ENCODE measurements around the gene RFX6.

RFX6 gene

GRCh38 chr6:116963972-116964371, 86.9 kb downstream of the RFX6 start:
- H3K27ac ChIP-seq (ENCODE audit: low read depth, low read length), result no peak overlapping the region
- H3K36me3 ChIP-seq (ENCODE audit: control insufficient read depth in 5 of 5, insufficient read depth in 5 of 5, low read length in 5 of 5), result no peaks in the 10 kb centered on the region

GRCh38 chr6:116966675-116967576, 89.9 kb downstream of the RFX6 start:
- Histone ChIP-seq H3K9me3 (ENCODE audit: control insufficient read depth in 5 of 5, low read length in 5 of 5) (no peaks in the 10 kb centered on the region), H3K4me3 (ENCODE audit: low read depth in 1 of 5, low read length in 5 of 5) (no peak overlapping the region), H3K9ac (ENCODE audit: low read length in 5 of 5) (no peak overlapping the region), H3K27ac (ENCODE audit: low read depth, low read length) (no peak overlapping the region), H3K27me3 (ENCODE audit: control insufficient read depth in 5 of 5, insufficient read depth in 4 of 5, low read length in 5 of 5) (peaks cover 0 to 4% (median 0%) of the 10 kb centered on the region in 5 donors), H3K4me1 (ENCODE audit: control insufficient read depth in 5 of 5, insufficient read depth in 5 of 5, low read length in 5 of 5) (no peaks in the 10 kb centered on the region), H3K36me3 (ENCODE audit: control insufficient read depth in 5 of 5, insufficient read depth in 5 of 5, low read length in 5 of 5) (no peaks in the 10 kb centered on the region)

More at GRCh38 chr6:116963972-116964371, 86.9 kb downstream of the RFX6 start:
- H3K27me3 ChIP-seq (ENCODE audit: control insufficient read depth in 5 of 5, insufficient read depth in 4 of 5, low read length in 5 of 5), result peaks cover 0 to 4% (median 0%) of the 10 kb centered on the region in 5 donors
- no peak overlapping the region for H3K4me3 ChIP-seq (ENCODE audit: low read depth in 1 of 5, low read length in 5 of 5)
- H3K9ac ChIP-seq (ENCODE audit: low read length in 5 of 5), result no peak overlapping the region
- no peaks in the 10 kb centered on the region for H3K9me3 ChIP-seq (ENCODE audit: control insufficient read depth in 5 of 5, low read length in 5 of 5)
- no peaks in the 10 kb centered on the region for H3K4me1 ChIP-seq (ENCODE audit: control insufficient read depth in 5 of 5, insufficient read depth in 5 of 5, low read length in 5 of 5)

- H3K9me3 ChIP-seq (ENCODE audit: control insufficient read depth in 5 of 5, low read length in 5 of 5), result no peaks in the 10 kb centered on the region
- no peak overlapping the region for H3K9ac ChIP-seq (ENCODE audit: low read length in 5 of 5)
- H3K36me3 ChIP-seq (ENCODE audit: control insufficient read depth in 5 of 5, insufficient read depth in 5 of 5, low read length in 5 of 5), result no peaks in the 10 kb centered on the region
- H3K4me1 ChIP-seq (ENCODE audit: control insufficient read depth in 5 of 5, insufficient read depth in 5 of 5, low read length in 5 of 5), result peaks cover 0 to 14% (median 0%) of the 10 kb centered on the region in 5 donors
- H3K27ac ChIP-seq (ENCODE audit: low read depth, low read length), result no peak overlapping the region
- H3K27me3 ChIP-seq (ENCODE audit: control insufficient read depth in 5 of 5, insufficient read depth in 4 of 5, low read length in 5 of 5), result peaks cover 0 to 4% (median 0%) of the 10 kb centered on the region in 5 donors
- no peak overlapping the region for H3K4me3 ChIP-seq (ENCODE audit: low read depth in 1 of 5, low read length in 5 of 5)
Measured at GRCh38 chr6:116969211-116969863, 92.3 kb downstream of the RFX6 start.

DNA sequence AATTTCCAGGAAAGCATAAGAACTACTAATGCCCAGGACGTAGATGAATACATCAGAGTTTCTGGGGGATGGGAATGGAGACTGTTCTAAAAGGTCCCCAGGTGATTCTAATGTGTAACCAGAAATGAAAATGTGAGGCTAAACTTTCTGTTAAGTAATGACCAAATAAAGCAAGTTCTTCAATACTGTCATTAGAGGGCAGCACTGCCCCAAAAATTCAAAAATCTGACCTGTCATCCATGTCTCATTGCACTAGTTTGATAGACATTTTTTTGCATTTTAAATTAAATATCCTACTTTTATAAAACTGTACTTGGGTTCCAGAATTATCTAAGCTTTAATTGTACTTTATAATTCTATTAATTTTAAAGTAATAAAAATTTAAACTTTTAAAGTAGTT, 94.9 kb downstream of the RFX6 start:
- no peak overlapping the region for H3K9ac ChIP-seq (ENCODE audit: low read length in 5 of 5)
- H3K27me3 ChIP-seq (ENCODE audit: control insufficient read depth in 5 of 5, insufficient read depth in 4 of 5, low read length in 5 of 5), result peaks cover 0 to 4% (median 0%) of the 10 kb centered on the region in 5 donors
- no peaks in the 10 kb centered on the region for H3K9me3 ChIP-seq (ENCODE audit: control insufficient read depth in 5 of 5, low read length in 5 of 5)
- no peak overlapping the region for H3K4me3 ChIP-seq (ENCODE audit: low read depth in 1 of 5, low read length in 5 of 5)
- H3K36me3 ChIP-seq (ENCODE audit: control insufficient read depth in 5 of 5, insufficient read depth in 5 of 5, low read length in 5 of 5), result no peaks in the 10 kb centered on the region
- H3K4me1 ChIP-seq (ENCODE audit: control insufficient read depth in 5 of 5, insufficient read depth in 5 of 5, low read length in 5 of 5), result peaks cover 0 to 23% (median 2%) of the 10 kb centered on the region in 5 donors
- no peak overlapping the region for H3K27ac ChIP-seq (ENCODE audit: low read depth, low read length)

DNA sequence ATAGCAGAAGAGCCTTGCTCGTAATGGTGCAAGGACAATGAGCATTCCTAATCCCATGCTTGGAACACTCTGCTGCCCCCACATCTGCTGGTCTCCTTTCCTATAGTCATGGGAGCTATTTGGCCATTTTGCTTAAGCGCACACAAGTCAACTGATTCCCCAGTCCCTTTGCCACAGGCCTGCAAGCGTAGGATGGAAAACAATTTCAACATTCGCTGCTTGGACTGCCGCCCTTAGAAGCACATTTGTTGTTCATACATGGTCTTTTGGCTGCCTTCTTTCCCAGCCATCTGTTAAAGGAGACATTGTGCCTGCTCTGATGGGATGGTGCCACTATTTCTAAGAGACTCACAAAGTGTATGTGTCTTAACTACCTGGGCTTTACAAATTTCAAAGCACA, 96.9 kb downstream of the RFX6 start:
- Histone ChIP-seq H3K4me1 (ENCODE audit: control insufficient read depth in 5 of 5, insufficient read depth in 5 of 5, low read length in 5 of 5) (peaks cover 0 to 23% (median 2%) of the 10 kb centered on the region in 5 donors), H3K9me3 (ENCODE audit: control insufficient read depth in 5 of 5, low read length in 5 of 5) (no peaks in the 10 kb centered on the region), H3K4me3 (ENCODE audit: low read depth in 1 of 5, low read length in 5 of 5) (no peak overlapping the region), H3K27me3 (ENCODE audit: control insufficient read depth in 5 of 5, insufficient read depth in 4 of 5, low read length in 5 of 5) (no peaks in the 10 kb centered on the region), H3K9ac (ENCODE audit: low read length in 5 of 5) (no peak overlapping the region), H3K27ac (ENCODE audit: low read depth, low read length) (no peak overlapping the region), H3K36me3 (ENCODE audit: control insufficient read depth in 5 of 5, insufficient read depth in 5 of 5, low read length in 5 of 5) (no peaks in the 10 kb centered on the region)

DNA sequence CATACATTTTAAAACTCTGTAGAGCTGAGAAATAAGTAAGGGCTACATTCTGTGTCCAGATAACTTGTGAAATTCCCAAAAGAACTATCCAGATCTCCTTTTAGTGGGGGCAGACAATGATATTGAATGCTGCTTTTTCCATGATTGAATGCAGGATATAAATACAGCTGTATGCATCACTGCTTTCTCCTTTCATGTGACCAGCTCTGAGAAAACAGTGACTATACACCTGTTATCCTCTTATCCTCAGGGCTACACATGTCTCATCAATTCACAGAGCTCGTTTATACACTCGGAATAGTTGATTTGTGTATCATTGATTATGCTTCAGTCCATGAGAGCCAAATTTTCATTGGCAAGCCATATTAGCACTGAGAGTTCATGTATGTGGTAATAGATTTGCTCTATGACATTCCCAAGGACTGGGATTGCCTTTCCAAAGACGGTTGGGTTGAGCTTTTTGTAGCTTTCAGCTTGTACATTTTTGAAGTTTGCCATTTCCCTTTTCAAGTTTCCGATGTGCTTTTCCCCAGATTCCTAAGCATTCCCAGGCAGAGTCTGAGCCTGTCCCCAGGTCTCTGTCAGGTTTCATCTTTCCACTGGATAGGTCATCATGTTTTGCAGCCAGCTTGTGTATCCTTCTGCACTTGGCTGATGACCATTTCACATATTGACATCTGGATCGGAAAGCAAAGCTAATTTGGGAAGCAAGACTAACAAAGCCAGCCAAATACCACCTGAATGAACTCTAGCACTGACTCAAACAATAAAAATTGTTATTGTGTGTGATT, 97.7 kb downstream of the RFX6 start:
- Histone ChIP-seq H3K36me3 (ENCODE audit: control insufficient read depth in 5 of 5, insufficient read depth in 5 of 5, low read length in 5 of 5) (no peaks in the 10 kb centered on the region), H3K9ac (ENCODE audit: low read length in 5 of 5) (no peak overlapping the region), H3K27ac (ENCODE audit: low read depth, low read length) (no peak overlapping the region), H3K4me1 (ENCODE audit: control insufficient read depth in 5 of 5, insufficient read depth in 5 of 5, low read length in 5 of 5) (peaks cover 0 to 23% (median 2%) of the 10 kb centered on the region in 5 donors), H3K27me3 (ENCODE audit: control insufficient read depth in 5 of 5, insufficient read depth in 4 of 5, low read length in 5 of 5) (no peaks in the 10 kb centered on the region), H3K4me3 (ENCODE audit: low read depth in 1 of 5, low read length in 5 of 5) (no peak overlapping the region), H3K9me3 (ENCODE audit: control insufficient read depth in 5 of 5, low read length in 5 of 5) (no peaks in the 10 kb centered on the region)

- no peak overlapping the region for H3K4me3 ChIP-seq (ENCODE audit: low read depth in 1 of 5, low read length in 5 of 5)
- H3K9me3 ChIP-seq (ENCODE audit: control insufficient read depth in 5 of 5, low read length in 5 of 5), result no peaks in the 10 kb centered on the region
- H3K27ac ChIP-seq (ENCODE audit: low read depth, low read length), result no peak overlapping the region
- no peaks in the 10 kb centered on the region for H3K27me3 ChIP-seq (ENCODE audit: control insufficient read depth in 5 of 5, insufficient read depth in 4 of 5, low read length in 5 of 5)
- H3K36me3 ChIP-seq (ENCODE audit: control insufficient read depth in 5 of 5, insufficient read depth in 5 of 5, low read length in 5 of 5), result no peaks in the 10 kb centered on the region
- peaks cover 0 to 23% (median 2%) of the 10 kb centered on the region in 5 donors for H3K4me1 ChIP-seq (ENCODE audit: control insufficient read depth in 5 of 5, insufficient read depth in 5 of 5, low read length in 5 of 5)
- no peak overlapping the region for H3K9ac ChIP-seq (ENCODE audit: low read length in 5 of 5)
Measured at GRCh38 chr6:116975600-116975999, 98.6 kb downstream of the RFX6 start.

GRCh38 chr6:116979560-116979959, 102.5 kb downstream of the RFX6 start:
- Histone ChIP-seq H3K4me3 (ENCODE audit: low read depth in 1 of 5, low read length in 5 of 5) (no peak overlapping the region), H3K4me1 (ENCODE audit: control insufficient read depth in 5 of 5, insufficient read depth in 5 of 5, low read length in 5 of 5) (peaks cover 0 to 7% (median 2%) of the 10 kb centered on the region in 5 donors), H3K27me3 (ENCODE audit: control insufficient read depth in 5 of 5, insufficient read depth in 4 of 5, low read length in 5 of 5) (no peaks in the 10 kb centered on the region), H3K36me3 (ENCODE audit: control insufficient read depth in 5 of 5, insufficient read depth in 5 of 5, low read length in 5 of 5) (no peaks in the 10 kb centered on the region), H3K27ac (ENCODE audit: low read depth, low read length) (no peak overlapping the region), H3K9ac (ENCODE audit: low read length in 5 of 5) (no peak overlapping the region), H3K9me3 (ENCODE audit: control insufficient read depth in 5 of 5, low read length in 5 of 5) (peaks cover 2 to 7% (median 5%) of the 10 kb centered on the region in 5 donors)

Data from subcutaneous abdominal adipose tissue (tissue), 5 donors.